A549 (cell line): Measurements from ENCODE around the gene SCRT2. TPM values are rescaled to one million over a fixed set of nuclear protein-coding genes. Genes with fewer than 3 reads are reported as not detected.
A peak's percentile ranks its signal among the peaks of the same experiment; 100 is the strongest.

Source experiments
- ATAC-seq, 2 experiments: fragments of 200-7000 bp in 1 of 2; fragments of >200 bp in 1 of 2; cut with Nextera tagmentation in 1 of 2; cut with Tn5 transposase in 1 of 2; 3 replicates each; pipeline versions ENCODE4 v1.8.0 to v1.9.1; 2018 to 2020; ENCODE audit warnings: mild to moderate bottlenecking in 1 of 2, moderate library complexity in 1 of 2
- CTCF ChIA-PET: fragments of 300-600 bp; sonication (Branson Sonifier 250); formaldehyde crosslinking; extraction: SDS; loops from one replicate; lab custom pipeline; 2021; ENCODE audit warnings: antibody characterized with exemption, inconsistent platforms; lab: Yijun Ruan, JAX
- POLR2A ChIA-PET: fragments of 350-600 bp; formaldehyde crosslinking; extraction: SDS; loops from one replicate; lab custom pipeline; 2021; ENCODE audit warnings: antibody characterized with exemption, inconsistent platforms; lab: Yijun Ruan, JAX
- DNase-seq, 2 experiments: peaks; one replicate each; pipeline versions ENCODE4 v3.0.0 to v3.0.0-alpha.2; 2011 to 2016; ENCODE audit warnings: low read depth in 1 of 2, low spot score in 1 of 2
- FAIRE-seq: peaks from 2 replicates; lab custom pipeline; 2011; peaks lifted over from hg19 to GRCh38; lab: Jason Lieb, UNC
- H3K27ac ChIP-seq, 2 experiments: fragments of >200 bp; sonication (Bioruptor Twin); formaldehyde crosslinking; 3 replicates each; pipeline ENCODE4 v1.5.1; 2016 to 2017
- H3K4me1 ChIP-seq: fragments of >200 bp; sonication (Bioruptor Twin); formaldehyde crosslinking; 3 replicates; pipeline ENCODE4 v1.6.1; 2016
- H3K4me2 ChIP-seq: fragments of >200 bp; sonication (Bioruptor Twin); formaldehyde crosslinking; 3 replicates; pipeline ENCODE4 v1.6.1; 2016
- H3K4me3 ChIP-seq: fragments of >200 bp; sonication (Bioruptor Twin); formaldehyde crosslinking; 3 replicates; pipeline ENCODE4 v1.5.1; 2016
- H3K9me3 ChIP-seq: fragments of >200 bp; sonication (Bioruptor Twin); formaldehyde crosslinking; 3 replicates; pipeline ENCODE4 v1.6.1; 2016
- BHLHE40 ChIP-seq: IDR thresholded peaks from 2 replicates; pipeline ENCODE4 v1.6.1; 2012; ENCODE audit warnings: low read depth, low read length, inconsistent platforms
- CBX2 ChIP-seq: fragments of 200-600 bp; sonication (generic); IDR thresholded peaks from 2 replicates; pipeline ENCODE4 v1.6.1; 2016; ENCODE audit warnings: low read depth, mild to moderate bottlenecking, borderline replicate concordance
- CEBPB ChIP-seq, 2 experiments: fragments of >200 bp in 1 of 2; sonication (Bioruptor Twin) in 1 of 2; formaldehyde crosslinking in 1 of 2; IDR thresholded peaks; 2 replicates each; pipeline ENCODE4 v1.6.1; 2012 to 2016
- CHD2 ChIP-seq: fragments of 150-350 bp; IDR thresholded peaks from 2 replicates; pipeline ENCODE4 v1.6.1; 2014; ENCODE audit warnings: low read length; ENCODE audit not compliant: partially characterized antibody
- EHF ChIP-seq: fragments of 250-450 bp; sonication (Bioruptor Pico); IDR thresholded peaks from 2 replicates; pipeline ENCODE4 v1.5.0; 2020; ENCODE audit warnings: mild to moderate bottlenecking
- EHMT2 ChIP-seq: fragments of 200-600 bp; sonication (generic); IDR thresholded peaks from 2 replicates; pipeline ENCODE4 v1.6.1; 2016; ENCODE audit warnings: antibody characterized with exemption, low read depth, mild to moderate bottlenecking, moderate library complexity
- HES2 ChIP-seq: fragments of >200 bp; sonication (Bioruptor Twin); formaldehyde crosslinking; IDR thresholded peaks from 2 replicates; pipeline ENCODE4 v1.6.1; 2016
- HOXA7 ChIP-seq: fragments of 250-450 bp; sonication (Bioruptor Pico); IDR thresholded peaks from 2 replicates; pipeline ENCODE4 v1.5.0; 2020; ENCODE audit warnings: mild to moderate bottlenecking, moderate library complexity
- HOXB13 ChIP-seq: fragments of 250-450 bp; sonication (Bioruptor Pico); IDR thresholded peaks from 2 replicates; pipeline ENCODE4 v1.5.0; 2020; ENCODE audit warnings: low read depth, mild to moderate bottlenecking, moderate library complexity
- HOXB5 ChIP-seq: fragments of 250-450 bp; sonication (Bioruptor Pico); IDR thresholded peaks from 2 replicates; pipeline ENCODE4 v1.5.0; 2020; ENCODE audit warnings: mild to moderate bottlenecking, moderate library complexity
- JUN ChIP-seq, 2 experiments: fragments of >200 bp; sonication (Bioruptor Twin); formaldehyde crosslinking; IDR thresholded peaks; 2 replicates in 1 of 2; 3 replicates in 1 of 2; pipeline ENCODE4 v1.6.1; 2016 to 2017
- JUNB ChIP-seq: fragments of >200 bp; sonication (Bioruptor Twin); formaldehyde crosslinking; IDR thresholded peaks from 2 replicates; pipeline ENCODE4 v1.6.1; 2016
- NR3C1 ChIP-seq: fragments of >200 bp; sonication (Bioruptor Twin); formaldehyde crosslinking; IDR thresholded peaks from 3 replicates; pipeline ENCODE4 v1.6.1; 2017
- PHF8 ChIP-seq: fragments of 200-600 bp; sonication (generic); IDR thresholded peaks from 2 replicates; pipeline ENCODE4 v1.6.1; 2016; ENCODE audit warnings: low read depth, mild to moderate bottlenecking, antibody characterized with exemption, moderate library complexity, borderline replicate concordance
- POLR2AphosphoS2 ChIP-seq: conservative IDR thresholded peaks from 2 replicates; pipeline ENCODE4 v1.6.1; 2012; ENCODE audit warnings: low read length, improper control_type of control experiment, inconsistent platforms
- RAD21 ChIP-seq, 2 experiments: fragments of >200 bp in 1 of 2; sonication (Bioruptor Twin) in 1 of 2; formaldehyde crosslinking in 1 of 2; IDR thresholded peaks in 1 of 2; conservative IDR thresholded peaks in 1 of 2; 2 replicates in 1 of 2; 3 replicates in 1 of 2; pipeline ENCODE4 v1.6.1; 2012 to 2018; ENCODE audit warnings: inconsistent platforms in 1 of 2
- RCOR1 ChIP-seq: fragments of 150-350 bp; IDR thresholded peaks from 2 replicates; pipeline ENCODE4 v1.6.1; 2014; ENCODE audit warnings: antibody characterized with exemption, low read length, low read depth
- RFX5 ChIP-seq: fragments of 450-650 bp; IDR thresholded peaks from 2 replicates; pipeline ENCODE4 v1.7.1; 2014; ENCODE audit warnings: antibody characterized with exemption, mild to moderate bottlenecking, moderate library complexity
- SMC3 ChIP-seq: fragments of >200 bp; sonication (Bioruptor Twin); formaldehyde crosslinking; IDR thresholded peaks from 3 replicates; pipeline ENCODE4 v1.6.1; 2018; ENCODE audit warnings: inconsistent platforms
- TFCP2L1 ChIP-seq: fragments of 250-450 bp; sonication (Bioruptor Pico); IDR thresholded peaks from 2 replicates; pipeline ENCODE4 v1.5.0; 2021; ENCODE audit warnings: mild to moderate bottlenecking
- TP53 ChIP-seq: fragments of 250-450 bp; sonication (Bioruptor Pico); IDR thresholded peaks from 2 replicates; pipeline ENCODE4 v1.5.0; 2021; ENCODE audit warnings: mild to moderate bottlenecking, moderate library complexity
- ZC3H11A ChIP-seq: fragments of 450-650 bp; IDR thresholded peaks from 2 replicates; pipeline ENCODE4 v1.6.1; 2014; ENCODE audit warnings: antibody characterized with exemption, mild to moderate bottlenecking
- ZFP36 ChIP-seq: fragments of 450-650 bp; IDR thresholded peaks from 2 replicates; pipeline ENCODE4 v1.6.1; 2014; ENCODE audit warnings: borderline replicate concordance; ENCODE audit not compliant: partially characterized antibody
- ZNF302 ChIP-seq: fragments of 250-450 bp; sonication (Bioruptor Pico); IDR thresholded peaks from 2 replicates; pipeline ENCODE4 v1.9.0; 2021; ENCODE audit warnings: inconsistent platforms, mild to moderate bottlenecking, moderate library complexity
- ZSCAN20 ChIP-seq: fragments of 250-450 bp; sonication (Bioruptor Pico); IDR thresholded peaks from 2 replicates; pipeline ENCODE4 v1.8.0; 2022; ENCODE audit warnings: mild to moderate bottlenecking, moderate library complexity
- WGBS: methylation state at CpG from one replicate; pipeline ENCODE4 v1.1.6; 2017; ENCODE audit errors: missing lambda C conversion rate; 5-methylcytosine and 5-hydroxymethylcytosine counted together
- polyA plus RNA-seq, 4 experiments: library from polyadenylated mRNA; depleted of rRNA in 3 of 4; stranded (reverse); fragments of >200 nt; fragmentation: RNase III in 1 of 4; extraction: RNeasy Plus Mini Kit Qiagen cat#74134 plus additional on column Dnase treatment in 1 of 4; gene quantifications; 2 replicates in 3 of 4; 3 replicates in 1 of 4; pipeline ENCODE4 v1.2.3, GENCODE V29; 2011 to 2017
- TF ChIP-seq, protein P1 (sequence below): fragments of 150-350 bp; IDR thresholded peaks from 2 replicates; pipeline ENCODE4 v1.6.1; 2014; ENCODE audit warnings: low read depth, mild to moderate bottlenecking, low read length
- TF ChIP-seq, protein P2 (sequence below): IDR thresholded peaks from 2 replicates; pipeline ENCODE4 v1.6.1; 2012
- TF ChIP-seq, protein P3 (sequence below): fragments of 450-650 bp; IDR thresholded peaks from 2 replicates; pipeline ENCODE4 v1.6.1; 2014; ENCODE audit warnings: antibody characterized with exemption
- TF ChIP-seq, protein P4 (sequence below): fragments of 250-450 bp; sonication (Bioruptor Pico); IDR thresholded peaks from 2 replicates; pipeline ENCODE4 v1.5.0; 2021; ENCODE audit warnings: mild to moderate bottlenecking, moderate library complexity, borderline replicate concordance
- TF ChIP-seq, protein P5 (sequence below): fragments of >200 bp; sonication (Bioruptor Twin); formaldehyde crosslinking; IDR thresholded peaks from 3 replicates; pipeline ENCODE4 v1.6.1; 2016
- TF ChIP-seq, protein P6 (sequence below): fragments of 250-450 bp; sonication (Bioruptor Pico); IDR thresholded peaks from 2 replicates; pipeline ENCODE4 v1.5.0; 2020; ENCODE audit warnings: low read depth, mild to moderate bottlenecking, moderate library complexity

Gene SCRT2
- polyA plus RNA-seq, 2 of the 4 experiments (the other 2 are of a cell fraction), result not detected

- WGBS, result 45% methylated on average over 2 of the region's 2 CpGs
- no peak for DNase-seq
- ChIA-PET POLR2A (no interaction called here), CTCF (interaction anchor here (1.0 to 2.5 kb wide), 5 partner anchors 8 to 62 kb away, joined by 3 to 10 read pairs (median 5); no protein-coding TSS in a partner anchor)
- no peak for TF ChIP-seq PHF8
- no peak for TF ChIP-seq RCOR1
- TF ChIP-seq JUN (IDR thresholded peaks at IDR 0.05), result no peak
- TF ChIP-seq JUNB, result no peak
- TF ChIP-seq HES2, result no peak
- TF ChIP-seq EHF (CRISPR knock-in tag), result no peak
- TF ChIP-seq ZNF302 (CRISPR knock-in tag), result no peak
- no peak for TF ChIP-seq RAD21 (conservative IDR thresholded peaks at IDR 0.05 in 1 of 2, IDR thresholded peaks at IDR 0.05 in 1 of 2)
- TF ChIP-seq BHLHE40, result no peak
- no peak for TF ChIP-seq RFX5
- TF ChIP-seq ZFP36, result no peak
- TF ChIP-seq TP53, result no peak
- TF ChIP-seq TFCP2L1, result no peak
- no peak for TF ChIP-seq ZSCAN20 (CRISPR knock-in tag)
- no peak for TF ChIP-seq EHMT2
- TF ChIP-seq, protein P1, sequence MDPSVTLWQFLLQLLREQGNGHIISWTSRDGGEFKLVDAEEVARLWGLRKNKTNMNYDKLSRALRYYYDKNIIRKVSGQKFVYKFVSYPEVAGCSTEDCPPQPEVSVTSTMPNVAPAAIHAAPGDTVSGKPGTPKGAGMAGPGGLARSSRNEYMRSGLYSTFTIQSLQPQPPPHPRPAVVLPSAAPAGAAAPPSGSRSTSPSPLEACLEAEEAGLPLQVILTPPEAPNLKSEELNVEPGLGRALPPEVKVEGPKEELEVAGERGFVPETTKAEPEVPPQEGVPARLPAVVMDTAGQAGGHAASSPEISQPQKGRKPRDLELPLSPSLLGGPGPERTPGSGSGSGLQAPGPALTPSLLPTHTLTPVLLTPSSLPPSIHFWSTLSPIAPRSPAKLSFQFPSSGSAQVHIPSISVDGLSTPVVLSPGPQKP, result no peak
- TF ChIP-seq HOXA7, result no peak
- no peak for TF ChIP-seq CEBPB (IDR thresholded peaks at IDR 0.05)
- Histone ChIP-seq H3K4me1 (peaks cover 5% of the 10 kb centered on the region; the same call in 2 of the 3 replicates), H3K9me3 (no peaks in the 10 kb centered on the region), H3K27ac (no peak overlapping the region), H3K4me2 (peak overlapping the region; percentile 7; the same call in 1 of the 3 replicates), H3K4me3 (no peak overlapping the region)
- peak in 1 of 2 experiments; percentile 50; a peak in 2 of 6 replicates for ATAC-seq
- no peak for FAIRE-seq
These were observed 19.7 kb upstream of the SCRT2 start for GRCh38 chr20:695165-695866.

DNA sequence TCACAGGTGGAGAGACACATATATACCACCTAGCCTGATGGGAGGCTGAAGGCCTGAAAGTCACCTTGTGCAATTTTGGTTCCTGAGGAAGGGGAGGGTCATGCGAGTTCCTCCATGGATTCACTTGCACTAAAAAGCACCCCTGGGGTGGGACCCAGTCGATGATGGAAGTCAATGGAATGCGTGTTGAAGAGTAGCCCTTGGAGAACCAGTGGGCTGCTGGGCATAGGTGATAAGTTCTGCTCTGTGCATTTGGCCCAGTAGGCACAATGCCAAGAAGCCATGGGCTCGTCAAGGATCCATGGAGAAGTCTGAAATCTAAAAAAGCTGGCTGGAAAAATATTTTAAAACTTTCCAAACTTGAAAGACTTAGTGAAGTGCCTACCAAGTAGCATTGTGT, 18.9 kb upstream of the SCRT2 start:
- DNase-seq (no peak), ATAC-seq (no peak), FAIRE-seq (no peak)
- Histone ChIP-seq H3K4me1 (peaks cover 5% of the 10 kb centered on the region; the same call in 2 of the 3 replicates), H3K9me3 (no peaks in the 10 kb centered on the region), H3K4me2 (no peak overlapping the region), H3K4me3 (no peak overlapping the region), H3K27ac (no peak overlapping the region)
- CTCF ChIA-PET, result interaction anchor here (1.0 to 1.2 kb wide), 2 partner anchors 16 to 61 kb away, joined by 3 to 5 read pairs; no protein-coding TSS in a partner anchor
- POLR2A ChIA-PET, result no interaction called here
- WGBS, result 59% methylated on average over 4 of the region's 4 CpGs
- TF ChIP-seq HOXB13 (CRISPR knock-in tag) (no peak), ZNF302 (CRISPR knock-in tag) (no peak), HOXB5 (CRISPR knock-in tag) (no peak), ZC3H11A (no peak), BHLHE40 (no peak), SMC3 (no peak), CHD2 (no peak), NR3C1 (no peak), POLR2AphosphoS2 (no peak), CBX2 (no peak), ZFP36 (no peak)
- TF ChIP-seq, protein P2, sequence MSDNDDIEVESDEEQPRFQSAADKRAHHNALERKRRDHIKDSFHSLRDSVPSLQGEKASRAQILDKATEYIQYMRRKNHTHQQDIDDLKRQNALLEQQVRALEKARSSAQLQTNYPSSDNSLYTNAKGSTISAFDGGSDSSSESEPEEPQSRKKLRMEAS, result no peak
- TF ChIP-seq, protein P3, sequence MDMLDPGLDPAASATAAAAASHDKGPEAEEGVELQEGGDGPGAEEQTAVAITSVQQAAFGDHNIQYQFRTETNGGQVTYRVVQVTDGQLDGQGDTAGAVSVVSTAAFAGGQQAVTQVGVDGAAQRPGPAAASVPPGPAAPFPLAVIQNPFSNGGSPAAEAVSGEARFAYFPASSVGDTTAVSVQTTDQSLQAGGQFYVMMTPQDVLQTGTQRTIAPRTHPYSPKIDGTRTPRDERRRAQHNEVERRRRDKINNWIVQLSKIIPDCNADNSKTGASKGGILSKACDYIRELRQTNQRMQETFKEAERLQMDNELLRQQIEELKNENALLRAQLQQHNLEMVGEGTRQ, result no peak
- TF ChIP-seq, protein P4, sequence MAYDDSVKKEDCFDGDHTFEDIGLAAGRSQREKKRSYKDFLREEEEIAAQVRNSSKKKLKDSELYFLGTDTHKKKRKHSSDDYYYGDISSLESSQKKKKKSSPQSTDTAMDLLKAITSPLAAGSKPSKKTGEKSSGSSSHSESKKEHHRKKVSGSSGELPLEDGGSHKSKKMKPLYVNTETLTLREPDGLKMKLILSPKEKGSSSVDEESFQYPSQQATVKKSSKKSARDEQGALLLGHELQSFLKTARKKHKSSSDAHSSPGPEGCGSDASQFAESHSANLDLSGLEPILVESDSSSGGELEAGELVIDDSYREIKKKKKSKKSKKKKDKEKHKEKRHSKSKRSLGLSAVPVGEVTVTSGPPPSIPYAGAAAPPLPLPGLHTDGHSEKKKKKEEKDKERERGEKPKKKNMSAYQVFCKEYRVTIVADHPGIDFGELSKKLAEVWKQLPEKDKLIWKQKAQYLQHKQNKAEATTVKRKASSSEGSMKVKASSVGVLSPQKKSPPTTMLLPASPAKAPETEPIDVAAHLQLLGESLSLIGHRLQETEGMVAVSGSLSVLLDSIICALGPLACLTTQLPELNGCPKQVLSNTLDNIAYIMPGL (CRISPR knock-in tag), result no peak
- TF ChIP-seq, protein P5, sequence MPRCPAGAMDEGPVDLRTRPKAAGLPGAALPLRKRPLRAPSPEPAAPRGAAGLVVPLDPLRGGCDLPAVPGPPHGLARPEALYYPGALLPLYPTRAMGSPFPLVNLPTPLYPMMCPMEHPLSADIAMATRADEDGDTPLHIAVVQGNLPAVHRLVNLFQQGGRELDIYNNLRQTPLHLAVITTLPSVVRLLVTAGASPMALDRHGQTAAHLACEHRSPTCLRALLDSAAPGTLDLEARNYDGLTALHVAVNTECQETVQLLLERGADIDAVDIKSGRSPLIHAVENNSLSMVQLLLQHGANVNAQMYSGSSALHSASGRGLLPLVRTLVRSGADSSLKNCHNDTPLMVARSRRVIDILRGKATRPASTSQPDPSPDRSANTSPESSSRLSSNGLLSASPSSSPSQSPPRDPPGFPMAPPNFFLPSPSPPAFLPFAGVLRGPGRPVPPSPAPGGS, result no peak
- TF ChIP-seq, protein P6, sequence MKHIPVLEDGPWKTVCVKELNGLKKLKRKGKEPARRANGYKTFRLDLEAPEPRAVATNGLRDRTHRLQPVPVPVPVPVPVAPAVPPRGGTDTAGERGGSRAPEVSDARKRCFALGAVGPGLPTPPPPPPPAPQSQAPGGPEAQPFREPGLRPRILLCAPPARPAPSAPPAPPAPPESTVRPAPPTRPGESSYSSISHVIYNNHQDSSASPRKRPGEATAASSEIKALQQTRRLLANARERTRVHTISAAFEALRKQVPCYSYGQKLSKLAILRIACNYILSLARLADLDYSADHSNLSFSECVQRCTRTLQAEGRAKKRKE, result no peak
